HepG2 (cell line): ENCODE measurements around the gene EYA3. TPM values are rescaled to one million over a fixed set of nuclear protein-coding genes. Genes with fewer than 3 reads are reported as not detected.

Experiments
- ATAC-seq: fragments of 200-7000 bp; cut with Tn5 transposase; 3 replicates; pipeline ENCODE4 v1.9.1; 2020; ENCODE audit warnings: mild to moderate bottlenecking, moderate library complexity
- BruUV-seq: library from RNA; stranded (reverse); fragments of 400-500 nt; replicated peaks from 2 replicates; lab custom pipeline; 2021; lab: Mats Ljungman, UMichigan
- CTCF ChIA-PET: fragments of 300-600 bp; formaldehyde crosslinking; extraction: SDS; loops from one replicate; lab custom pipeline; 2021; ENCODE audit warnings: low total read pairs, inconsistent platforms, low intra/inter-chr PET ratio; lab: Yijun Ruan, JAX
- POLR2A ChIA-PET: fragments of 350-600 bp; sonication (Branson Sonifier 250); formaldehyde crosslinking; loops from one replicate; lab custom pipeline; 2020; ENCODE audit warnings: antibody characterized with exemption, inconsistent platforms; lab: Yijun Ruan, JAX
- DNase-seq: peaks from one replicate; pipeline ENCODE4 v3.0.0-alpha.2; 2015; ENCODE audit warnings: low spot score
- FAIRE-seq: peaks from 3 replicates; lab custom pipeline; 2011; peaks lifted over from hg19 to GRCh38; lab: Jason Lieb, UNC
- H2AFZ ChIP-seq: one replicate; pipeline ENCODE4 v1.6.1; 2011; ENCODE audit warnings: low read length, inconsistent platforms
- H3K27ac ChIP-seq: fragments of 300-600 bp; 3 replicates; pipeline ENCODE4 v1.8.0; 2011; ENCODE audit warnings: mixed run types, mild to moderate bottlenecking, mixed read lengths, low read length, inconsistent platforms; ENCODE audit not compliant: insufficient read depth; ENCODE audit errors: extremely low read length
- H3K27me3 ChIP-seq, 2 experiments: fragments of 200-600 bp in 1 of 2; 2 replicates in 1 of 2; 3 replicates in 1 of 2; pipeline versions ENCODE4 v1.6.0 to v1.8.0; 2011; ENCODE audit warnings: low read length in 2 of 2, mild to moderate bottlenecking in 2 of 2, moderate library complexity in 2 of 2, inconsistent platforms in 1 of 2; ENCODE audit not compliant: insufficient read depth in 2 of 2, control insufficient read depth in 1 of 2
- H3K36me3 ChIP-seq, 2 experiments: fragments of 200-600 bp in 1 of 2; replicated peaks in 1 of 2; 2 replicates in 1 of 2; 3 replicates in 1 of 2; pipeline versions ENCODE4 v1.5.1 to v1.8.0; 2011; ENCODE audit warnings: low read length in 2 of 2, inconsistent platforms in 1 of 2; ENCODE audit not compliant: insufficient read depth in 2 of 2, control insufficient read depth in 1 of 2
- H3K4me1 ChIP-seq: 2 replicates; pipeline ENCODE4 v1.5.1; 2012; ENCODE audit warnings: low read length, inconsistent platforms; ENCODE audit not compliant: insufficient read depth
- H3K4me2 ChIP-seq: 2 replicates; pipeline ENCODE4 v1.6.0; 2011; ENCODE audit warnings: low read depth, low read length, inconsistent platforms
- H3K4me3 ChIP-seq, 3 experiments: fragments of 200-600 bp in 1 of 3; sonication (generic), shearing (Covaris generic) in 1 of 3; replicated peaks in 1 of 3; 2 replicates each; pipeline ENCODE4 v1.5.1; 2011 to 2016; ENCODE audit warnings: low read length in 3 of 3, inconsistent platforms in 2 of 3, low read depth in 2 of 3, mild to moderate bottlenecking in 2 of 3, control low read depth in 1 of 3, mixed read lengths in 1 of 3; ENCODE audit not compliant: insufficient read depth in 1 of 3
- H3K79me2 ChIP-seq: one replicate; pipeline ENCODE4 v1.6.1; 2011; ENCODE audit warnings: low read length, inconsistent platforms; ENCODE audit not compliant: insufficient read depth
- H3K9ac ChIP-seq: 2 replicates; pipeline ENCODE4 v1.6.0; 2011; ENCODE audit warnings: mild to moderate bottlenecking, low read depth, low read length, inconsistent platforms; ENCODE audit not compliant: insufficient read depth
- H3K9me3 ChIP-seq: 2 replicates; pipeline ENCODE4 v1.5.1; 2012; ENCODE audit warnings: mild to moderate bottlenecking, low read length
- H4K20me1 ChIP-seq: 2 replicates; pipeline ENCODE4 v1.6.0; 2011; ENCODE audit warnings: inconsistent platforms, mild to moderate bottlenecking, low read length, moderate library complexity; ENCODE audit not compliant: insufficient read depth
- THYN1 ChIP-seq: sonication (generic); formaldehyde crosslinking; IDR thresholded peaks from 2 replicates; pipeline ENCODE4 v1.8.1; 2023; ENCODE audit warnings: low read depth, mild to moderate bottlenecking, moderate library complexity, missing genetic modification reagents, borderline replicate concordance
- WGBS: methylation state at CpG from one replicate; pipeline ENCODE4 v1.1.6; 2017; ENCODE audit warnings: low lambda C conversion rate; 5-methylcytosine and 5-hydroxymethylcytosine counted together
- in situ Hi-C: cut with HindIII; loops from 2 replicates; pipeline ENCODE4 v1.10.0; 2017; ENCODE audit warnings: low pct_unique_long_range_greater_than_20kb; ENCODE audit not compliant: extremely low pct_ligation_motif_present
- intact Hi-C: fragments of 100-400 bp; cut with micrococcal nuclease; formaldehyde crosslinking; loops from one replicate; pipeline ENCODE4 v1.10.0; 2022; ENCODE audit not compliant: unreplicated experiment
- polyA plus RNA-seq, 8 experiments: library from polyadenylated mRNA; depleted of rRNA in 3 of 8; stranded (reverse) in 7 of 8; unstranded in 1 of 8; fragments of >200 nt; fragmentation: Illumina TruSeq in 4 of 8; extraction: Trizol in 4 of 8; gene quantifications; 2 replicates each; pipeline versions ENCODE4 v1.2.1 to v1.2.3, GENCODE V29; 2011 to 2016; ENCODE audit warnings: low read depth in 4 of 8, missing spikeins in 1 of 8, mixed read lengths in 1 of 8; ENCODE audit not compliant: insufficient read depth in 1 of 8
- total RNA-seq, 5 experiments: library from RNA; depleted of rRNA; stranded (reverse); fragments of >200 nt; fragmentation: Illumina TruSeq; extraction: Trizol; gene quantifications; 2 replicates each; pipeline ENCODE4 v1.2.3, GENCODE V29; 2016; ENCODE audit warnings: low read depth in 1 of 5
- TF ChIP-seq, protein P1 (sequence below): sonication (generic); formaldehyde crosslinking; IDR thresholded peaks from one replicate; pipeline ENCODE4 v1.5.1; 2020; ENCODE audit warnings: mild to moderate bottlenecking, missing genetic modification reagents; ENCODE audit errors: not compliant biosample characterization

The EYA3 gene
- total and polyA plus RNA-seq, 2 of the 13 experiments (the other 11 are each of a cell fraction or from before 2014, with no cell fraction given), result 13.9 to 19.7 TPM

DNA sequence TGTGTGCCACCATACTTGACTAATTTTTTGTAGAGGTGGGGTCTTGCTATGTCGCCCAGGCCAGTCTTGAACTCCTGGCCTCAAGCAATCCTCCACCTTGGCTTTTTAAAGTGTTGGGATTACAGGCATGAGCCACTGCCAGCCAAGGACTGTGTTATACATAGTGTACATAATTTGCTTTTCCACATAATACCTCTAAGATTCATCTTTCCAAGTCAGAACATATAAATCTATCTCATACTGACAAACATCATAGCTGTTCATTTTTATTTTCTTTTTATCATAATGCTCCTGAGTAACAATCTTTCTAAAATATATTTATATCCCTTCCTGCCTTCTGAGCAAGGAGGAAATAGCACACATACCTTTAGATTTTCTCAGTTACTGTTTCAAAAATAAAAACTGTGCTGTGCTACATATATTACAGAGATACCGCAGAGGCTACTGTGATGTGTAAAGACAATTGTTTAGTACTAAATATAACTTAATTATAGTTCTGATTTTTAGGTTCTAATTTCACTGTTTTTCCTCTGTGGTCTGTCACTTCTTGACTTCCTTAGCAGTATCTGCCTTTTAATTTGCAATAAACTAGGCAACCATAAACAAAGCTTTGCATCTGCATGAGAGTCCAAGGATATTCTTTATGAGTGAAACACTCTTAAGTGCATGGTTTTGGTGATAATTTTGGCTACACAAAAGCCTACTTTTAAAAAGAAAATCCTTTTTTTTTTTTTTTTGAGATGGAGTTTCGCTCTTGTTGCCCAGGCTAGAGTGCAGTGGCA is 59.3 kb downstream of the EYA3 start:
- WGBS, result 99% methylated on average over 3 of the region's 3 CpGs
- BruUV-seq, result no TSS peak
- Histone ChIP-seq H2AFZ (no peak overlapping the region), H3K9ac (no peak overlapping the region), H3K27me3 (no peaks in the 10 kb centered on the region), H3K4me3 (no peak overlapping the region), H3K9me3 (no peaks in the 10 kb centered on the region), H3K4me1 (no peaks in the 10 kb centered on the region), H3K79me2 (no peaks in the 10 kb centered on the region)
- ATAC-seq (no peak), DNase-seq (no peak), FAIRE-seq (no peak)
- ChIA-PET CTCF (no interaction called here), POLR2A (no interaction called here)
- in situ Hi-C loops, result no loop called here
- TF ChIP-seq, protein P1, sequence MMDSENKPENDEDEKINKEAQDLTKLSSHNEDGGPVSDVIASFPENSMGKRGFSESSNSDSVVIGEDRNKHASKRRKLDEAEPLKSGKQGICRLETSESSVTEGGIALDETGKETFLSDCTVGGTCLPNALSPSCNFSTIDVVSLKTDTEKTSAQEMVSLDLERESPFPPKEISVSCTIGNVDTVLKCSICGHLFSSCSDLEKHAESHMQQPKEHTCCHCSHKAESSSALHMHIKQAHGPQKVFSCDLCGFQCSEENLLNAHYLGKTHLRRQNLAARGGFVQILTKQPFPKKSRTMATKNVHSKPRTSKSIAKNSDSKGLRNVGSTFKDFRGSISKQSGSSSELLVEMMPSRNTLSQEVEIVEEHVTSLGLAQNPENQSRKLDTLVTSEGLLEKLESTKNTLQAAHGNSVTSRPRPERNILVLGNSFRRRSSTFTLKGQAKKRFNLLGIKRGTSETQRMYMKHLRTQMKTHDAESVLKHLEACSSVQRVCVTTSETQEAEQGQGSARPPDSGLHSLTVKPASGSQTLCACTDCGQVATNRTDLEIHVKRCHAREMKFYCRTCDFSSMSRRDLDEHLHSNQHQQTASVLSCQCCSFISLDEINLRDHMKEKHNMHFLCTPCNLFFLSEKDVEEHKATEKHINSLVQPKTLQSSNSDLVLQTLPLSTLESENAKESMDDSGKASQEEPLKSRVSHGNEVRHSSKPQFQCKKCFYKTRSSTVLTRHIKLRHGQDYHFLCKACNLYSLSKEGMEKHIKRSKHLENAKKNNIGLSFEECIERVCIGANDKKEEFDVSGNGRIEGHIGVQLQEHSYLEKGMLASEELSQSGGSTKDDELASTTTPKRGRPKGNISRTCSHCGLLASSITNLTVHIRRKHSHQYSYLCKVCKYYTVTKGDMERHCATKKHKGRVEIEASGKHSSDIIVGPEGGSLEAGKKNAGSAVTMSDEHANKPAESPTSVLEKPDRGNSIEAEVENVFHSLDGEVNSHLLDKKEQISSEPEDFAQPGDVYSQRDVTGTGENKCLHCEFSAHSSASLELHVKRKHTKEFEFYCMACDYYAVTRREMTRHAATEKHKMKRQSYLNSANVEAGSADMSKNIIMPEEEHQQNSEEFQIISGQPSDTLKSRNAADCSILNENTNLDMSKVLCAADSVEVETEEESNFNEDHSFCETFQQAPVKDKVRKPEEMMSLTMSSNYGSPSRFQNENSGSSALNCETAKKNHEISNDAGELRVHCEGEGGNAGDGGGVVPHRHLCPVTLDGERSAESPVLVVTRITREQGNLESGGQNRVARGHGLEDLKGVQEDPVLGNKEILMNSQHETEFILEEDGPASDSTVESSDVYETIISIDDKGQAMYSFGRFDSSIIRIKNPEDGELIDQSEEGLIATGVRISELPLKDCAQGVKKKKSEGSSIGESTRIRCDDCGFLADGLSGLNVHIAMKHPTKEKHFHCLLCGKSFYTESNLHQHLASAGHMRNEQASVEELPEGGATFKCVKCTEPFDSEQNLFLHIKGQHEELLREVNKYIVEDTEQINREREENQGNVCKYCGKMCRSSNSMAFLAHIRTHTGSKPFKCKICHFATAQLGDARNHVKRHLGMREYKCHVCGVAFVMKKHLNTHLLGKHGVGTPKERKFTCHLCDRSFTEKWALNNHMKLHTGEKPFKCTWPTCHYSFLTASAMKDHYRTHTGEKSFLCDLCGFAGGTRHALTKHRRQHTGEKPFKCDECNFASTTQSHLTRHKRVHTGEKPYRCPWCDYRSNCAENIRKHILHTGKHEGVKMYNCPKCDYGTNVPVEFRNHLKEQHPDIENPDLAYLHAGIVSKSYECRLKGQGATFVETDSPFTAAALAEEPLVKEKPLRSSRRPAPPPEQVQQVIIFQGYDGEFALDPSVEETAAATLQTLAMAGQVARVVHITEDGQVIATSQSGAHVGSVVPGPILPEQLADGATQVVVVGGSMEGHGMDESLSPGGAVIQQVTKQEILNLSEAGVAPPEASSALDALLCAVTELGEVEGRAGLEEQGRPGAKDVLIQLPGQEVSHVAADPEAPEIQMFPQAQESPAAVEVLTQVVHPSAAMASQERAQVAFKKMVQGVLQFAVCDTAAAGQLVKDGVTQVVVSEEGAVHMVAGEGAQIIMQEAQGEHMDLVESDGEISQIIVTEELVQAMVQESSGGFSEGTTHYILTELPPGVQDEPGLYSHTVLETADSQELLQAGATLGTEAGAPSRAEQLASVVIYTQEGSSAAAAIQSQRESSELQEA (CRISPR knock-in tag), result no peak
- TF ChIP-seq THYN1 (CRISPR knock-in tag), result no peak
- TF ChIP-seq, all 625 proteins: peak for 0
- H4K20me1 ChIP-seq, result no peaks in the 10 kb centered on the region
- peaks cover 1 to 13% of the 10 kb centered on the region in 2 experiments; a peak in 2 of 5 replicates for H3K36me3 ChIP-seq
- no peak overlapping the region for H3K4me2 ChIP-seq
- no peak overlapping the region for H3K27ac ChIP-seq
- intact Hi-C loops, result no loop called here
